ENCODE results near the gene PDE8A. TPM values are rescaled to one million over a fixed set of nuclear protein-coding genes. Genes with fewer than 3 reads are reported as not detected.

The PDE8A gene
- total RNA-seq, 4 donors from 2014 or later: 14.0 to 28.6 (median 22.2) TPM

DNA sequence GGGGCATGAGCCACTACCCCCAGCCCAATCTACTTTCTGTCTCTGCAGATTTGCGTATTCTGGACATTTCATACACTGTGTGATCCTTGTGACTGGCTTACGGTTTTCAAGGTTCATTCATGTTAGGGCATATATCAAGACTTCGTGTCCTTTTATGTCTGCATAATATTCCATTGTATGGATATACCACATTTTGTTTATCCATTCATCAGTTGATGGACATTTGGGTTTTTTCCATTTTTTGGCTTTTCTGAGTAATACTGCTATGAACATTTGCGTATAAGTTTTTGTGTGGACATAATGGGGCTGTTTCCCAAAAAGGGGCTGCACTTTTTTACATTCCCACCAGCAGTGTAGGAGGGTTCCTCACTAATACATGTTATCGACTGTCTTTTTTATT lies 106.6 kb downstream of the PDE8A start:
- Histone ChIP-seq H3K27me3 (no peaks in the 10 kb centered on the region), H3K36me3 (peaks cover 0 to 92% (median 0%) of the 10 kb centered on the region in 3 donors), H3K4me1 (no peaks in the 10 kb centered on the region), H3K27ac (no peak overlapping the region), H3K9me3 (no peaks in the 10 kb centered on the region), H3K4me3 (no peak overlapping the region)
- intact Hi-C loops (cut with DNase I): no loop called here
- TF ChIP-seq POLR2A (IDR thresholded peaks at IDR 0.05): no peak
- TF ChIP-seq, protein P1, sequence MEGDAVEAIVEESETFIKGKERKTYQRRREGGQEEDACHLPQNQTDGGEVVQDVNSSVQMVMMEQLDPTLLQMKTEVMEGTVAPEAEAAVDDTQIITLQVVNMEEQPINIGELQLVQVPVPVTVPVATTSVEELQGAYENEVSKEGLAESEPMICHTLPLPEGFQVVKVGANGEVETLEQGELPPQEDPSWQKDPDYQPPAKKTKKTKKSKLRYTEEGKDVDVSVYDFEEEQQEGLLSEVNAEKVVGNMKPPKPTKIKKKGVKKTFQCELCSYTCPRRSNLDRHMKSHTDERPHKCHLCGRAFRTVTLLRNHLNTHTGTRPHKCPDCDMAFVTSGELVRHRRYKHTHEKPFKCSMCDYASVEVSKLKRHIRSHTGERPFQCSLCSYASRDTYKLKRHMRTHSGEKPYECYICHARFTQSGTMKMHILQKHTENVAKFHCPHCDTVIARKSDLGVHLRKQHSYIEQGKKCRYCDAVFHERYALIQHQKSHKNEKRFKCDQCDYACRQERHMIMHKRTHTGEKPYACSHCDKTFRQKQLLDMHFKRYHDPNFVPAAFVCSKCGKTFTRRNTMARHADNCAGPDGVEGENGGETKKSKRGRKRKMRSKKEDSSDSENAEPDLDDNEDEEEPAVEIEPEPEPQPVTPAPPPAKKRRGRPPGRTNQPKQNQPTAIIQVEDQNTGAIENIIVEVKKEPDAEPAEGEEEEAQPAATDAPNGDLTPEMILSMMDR (IDR thresholded peaks at IDR 0.05): no peak
- no peak for DNase-seq
- 84 to 88% methylated on average over 5 of the region's 5 CpGs for WGBS, 2 donors

DNA sequence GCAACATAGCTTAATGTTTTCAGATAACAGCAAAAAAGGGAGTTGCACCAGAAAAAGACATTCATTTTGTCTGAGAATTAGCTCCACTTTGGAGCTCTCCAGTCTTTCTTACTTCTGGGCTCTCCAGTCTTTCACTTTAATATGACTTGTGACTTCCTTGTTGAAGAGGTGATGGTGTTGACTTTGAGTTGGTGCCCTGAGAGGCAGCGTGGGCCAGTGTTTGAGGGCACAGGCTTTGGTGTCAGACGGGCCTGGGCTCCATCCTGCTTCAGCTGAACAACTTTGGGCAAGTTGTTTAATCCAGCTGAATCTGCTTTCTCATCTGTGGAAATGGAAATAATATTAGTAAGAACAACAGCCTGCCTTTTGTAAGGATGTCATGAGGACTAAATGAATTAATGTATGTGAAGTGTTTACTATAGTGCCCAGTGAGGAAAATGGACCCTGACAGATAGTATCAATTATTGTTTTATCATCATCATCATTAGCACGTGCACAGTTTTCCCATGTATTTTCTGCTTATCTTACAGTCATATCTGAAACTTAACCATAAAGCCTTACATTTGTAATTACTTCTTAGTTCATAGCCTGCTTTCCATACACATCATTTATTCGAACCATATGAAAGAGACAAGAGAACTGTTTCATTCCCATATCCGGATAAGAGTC lies 108.4 kb downstream of the PDE8A start:
- TF ChIP-seq, protein P1 (IDR thresholded peaks at IDR 0.05): no peak
- TF ChIP-seq POLR2A (IDR thresholded peaks at IDR 0.05): no peak
- Histone ChIP-seq H3K4me1 (no peaks in the 10 kb centered on the region), H3K27ac (no peak overlapping the region), H3K27me3 (no peaks in the 10 kb centered on the region), H3K4me3 (no peak overlapping the region), H3K36me3 (peaks cover 0 to 86% (median 0%) of the 10 kb centered on the region in 3 donors), H3K9me3 (no peaks in the 10 kb centered on the region)
- intact Hi-C loops (cut with DNase I): no loop called here
- 84% methylated on average over 4 to 5 of the region's 5 CpGs for WGBS, 2 donors
- no peak for DNase-seq

DNA sequence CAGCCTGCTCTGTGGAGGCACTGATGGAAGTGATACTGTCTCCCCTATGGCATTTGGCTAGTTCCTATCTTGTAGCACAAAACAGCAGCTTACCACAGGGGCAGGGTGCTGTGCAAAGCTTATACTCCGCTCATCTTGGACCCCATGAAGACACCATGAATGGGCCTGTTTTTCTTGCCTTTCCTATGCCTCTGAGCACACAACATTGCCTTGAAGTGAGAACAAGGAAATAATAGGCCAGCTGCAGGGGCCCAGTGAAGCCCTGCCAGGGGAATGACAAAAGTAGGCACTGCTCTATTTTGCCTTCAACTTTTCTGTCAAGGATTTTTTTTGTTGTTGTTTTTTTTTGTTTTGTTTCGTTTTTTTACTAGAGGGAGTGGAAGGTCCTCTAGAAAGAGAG lies 110.3 kb downstream of the PDE8A start:
- no peak overlapping the region for H3K4me3 ChIP-seq
- no peaks in the 10 kb centered on the region for H3K4me1 ChIP-seq
- peaks cover 0 to 88% (median 0%) of the 10 kb centered on the region in 3 donors for H3K36me3 ChIP-seq
- intact Hi-C loops (cut with DNase I): no loop called here
- TF ChIP-seq, protein P1 (IDR thresholded peaks at IDR 0.05): no peak
- no peak for TF ChIP-seq POLR2A (IDR thresholded peaks at IDR 0.05)
- no peak overlapping the region for H3K27ac ChIP-seq
- no peaks in the 10 kb centered on the region for H3K27me3 ChIP-seq
- no peaks in the 10 kb centered on the region for H3K9me3 ChIP-seq
- no peak for DNase-seq
- 78 to 100% methylated on average over 1 to 2 of the region's 2 CpGs for WGBS, 2 donors

DNA sequence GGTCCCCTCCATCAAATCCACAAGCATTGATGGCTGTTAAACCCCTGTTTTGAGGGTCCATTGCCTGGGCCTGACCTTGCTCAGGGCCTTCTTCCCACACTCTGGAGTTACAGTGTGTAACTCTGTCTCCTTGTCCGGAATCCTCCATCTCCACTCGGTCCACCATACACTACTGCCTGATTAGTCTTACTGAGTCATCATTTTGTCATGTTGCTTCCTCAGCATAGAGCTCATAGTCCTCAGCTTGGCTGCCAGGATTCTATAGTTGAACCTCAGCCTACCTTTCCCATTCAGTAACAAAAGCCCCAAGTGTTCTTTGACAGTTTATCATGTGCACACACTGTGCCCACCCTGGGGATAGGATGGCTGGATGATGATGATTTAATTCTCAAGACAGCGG lies 113.0 kb downstream of the PDE8A start:
- H3K9me3 ChIP-seq: no peaks in the 10 kb centered on the region
- TF ChIP-seq, protein P1 (IDR thresholded peaks at IDR 0.05): no peak
- no peak for TF ChIP-seq POLR2A (IDR thresholded peaks at IDR 0.05)
- intact Hi-C loops (cut with DNase I): no loop called here
- H3K36me3 ChIP-seq: peaks cover 0 to 61% (median 0%) of the 10 kb centered on the region in 3 donors
- DNase-seq: no peak
- no peak overlapping the region for H3K4me3 ChIP-seq
- WGBS, 2 donors: 83 to 87% methylated on average over 3 of the region's 3 CpGs
- H3K27ac ChIP-seq: no peak overlapping the region
- no peaks in the 10 kb centered on the region for H3K4me1 ChIP-seq
- H3K27me3 ChIP-seq: no peaks in the 10 kb centered on the region

DNA sequence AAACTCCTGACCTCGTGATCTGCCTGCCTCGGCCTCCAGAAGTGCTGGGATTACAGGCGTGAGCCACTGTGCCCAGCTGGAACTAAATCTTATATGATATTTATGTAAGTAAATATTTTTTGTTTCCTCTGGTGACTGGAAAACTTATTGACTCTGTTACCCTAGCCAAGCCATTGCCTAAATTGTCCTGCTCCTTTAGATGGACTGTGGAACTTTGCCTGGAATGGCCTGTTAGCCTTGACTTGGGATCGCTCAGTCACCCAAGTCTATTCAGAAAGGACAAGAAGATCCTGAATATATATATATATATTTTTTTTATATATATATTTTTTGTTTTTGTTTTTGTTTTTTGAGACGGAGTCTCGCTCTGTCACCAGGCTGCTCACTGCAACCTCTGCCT lies 113.9 kb downstream of the PDE8A start:
- intact Hi-C loops (cut with DNase I): no loop called here
- Histone ChIP-seq H3K4me1 (no peaks in the 10 kb centered on the region), H3K27ac (no peak overlapping the region), H3K9me3 (no peaks in the 10 kb centered on the region), H3K27me3 (no peaks in the 10 kb centered on the region), H3K36me3 (peaks cover 0 to 60% (median 0%) of the 10 kb centered on the region in 3 donors), H3K4me3 (no peak overlapping the region)
- DNase-seq: no peak
- 88 to 96% methylated on average over 6 of the region's 6 CpGs for WGBS, 2 donors
- no peak for TF ChIP-seq POLR2A (IDR thresholded peaks at IDR 0.05)
- TF ChIP-seq, protein P1 (IDR thresholded peaks at IDR 0.05): no peak
